GM19238 (cell line): ENCODE data around the gene PRKAG1.

ENCODE experiments used
- DNase-seq: peaks from one replicate; pipeline ENCODE4 v3.0.0; 2011; ENCODE audit warnings: low spot score; ENCODE audit not compliant: insufficient read length

Gene PRKAG1

DNA sequence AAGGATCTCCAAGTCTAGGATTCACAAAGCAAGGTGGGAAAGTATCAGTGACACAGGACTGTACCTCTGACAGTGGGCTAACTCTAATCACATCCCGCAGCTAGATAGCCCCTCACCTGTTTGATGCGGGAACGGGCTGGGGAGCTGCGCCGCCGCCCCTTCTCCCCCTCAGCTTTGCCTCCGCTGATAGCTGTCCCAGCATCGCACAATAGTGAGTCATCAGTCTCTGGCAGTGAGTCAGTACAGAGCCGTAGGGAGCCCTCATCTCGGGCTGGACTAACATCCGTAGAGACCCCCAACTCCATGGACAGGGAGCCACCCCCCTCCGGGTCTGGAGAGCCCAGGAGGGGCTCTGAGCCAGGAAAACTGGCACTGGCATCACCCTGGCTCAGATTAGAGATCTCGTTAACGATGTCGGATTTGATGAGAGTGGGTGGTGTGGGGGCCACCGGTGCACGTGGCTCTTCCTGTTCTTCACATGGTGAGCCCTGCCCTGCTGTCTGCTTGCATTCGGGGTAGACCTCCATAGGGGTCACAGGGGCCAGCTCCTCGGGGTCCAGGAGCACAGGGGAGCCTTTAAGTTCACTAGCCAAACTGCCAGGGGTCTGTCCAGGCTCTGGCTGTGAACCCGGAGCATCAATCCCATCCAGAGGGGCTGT lies 31.1 kb upstream of the PRKAG1 start:
- DNase-seq, result no peak

DNA sequence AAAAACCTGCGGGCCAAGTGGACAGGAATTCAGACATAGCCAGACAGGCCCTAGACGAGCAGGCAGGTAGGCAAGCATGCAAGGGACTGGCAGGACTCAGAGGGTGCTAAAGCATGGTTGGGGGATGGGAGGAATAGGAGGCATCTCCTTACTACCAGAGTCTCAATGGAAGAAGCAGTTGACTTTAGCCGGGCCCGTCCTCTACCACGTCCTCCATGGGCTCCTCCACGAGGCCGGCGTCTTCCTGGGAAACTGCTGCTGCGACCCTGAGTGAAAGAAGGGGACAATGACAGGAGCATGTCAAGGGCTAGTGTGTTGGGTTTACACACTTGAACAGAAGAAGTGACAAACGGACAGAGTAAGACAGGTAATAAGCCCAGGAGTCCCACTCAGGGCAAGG lies 30.4 kb upstream of the PRKAG1 start:
- no peak for DNase-seq

DNA sequence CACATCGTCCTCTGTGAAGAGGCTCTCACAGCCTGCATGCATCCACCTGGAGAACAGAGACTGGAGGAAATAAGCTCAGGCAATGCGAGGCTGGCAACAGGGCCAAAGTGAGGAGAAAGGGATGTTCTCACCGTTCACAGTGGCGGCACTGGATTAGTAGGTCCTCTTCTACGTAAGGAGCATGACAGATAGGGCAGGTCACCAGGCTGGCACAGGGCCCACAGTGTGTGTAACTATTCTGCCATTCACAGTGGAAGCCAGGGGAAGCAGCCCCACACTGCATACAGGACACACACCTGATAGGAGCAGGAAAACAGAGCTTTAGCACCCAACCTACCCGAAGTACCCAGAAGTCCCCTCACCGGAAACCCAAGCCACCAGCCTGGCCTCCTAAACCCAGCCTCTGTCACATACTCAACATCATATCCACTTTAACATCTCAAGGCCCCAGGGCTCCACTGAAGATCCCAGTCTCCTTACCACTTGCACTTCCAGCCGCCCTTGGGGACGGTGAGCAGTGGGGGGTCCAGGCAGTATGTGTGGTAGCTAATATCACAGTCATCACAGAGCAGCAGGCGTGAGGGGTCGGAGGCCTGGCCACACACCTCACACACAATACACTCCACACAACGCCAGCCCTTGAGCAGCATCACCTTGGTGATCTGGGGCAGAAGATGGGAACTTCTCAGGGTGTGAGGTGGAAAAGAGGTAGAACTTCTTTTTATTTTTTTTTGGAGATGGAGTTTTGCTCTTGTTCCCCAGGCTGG lies 27.7 kb upstream of the PRKAG1 start:
- no peak for DNase-seq

DNA sequence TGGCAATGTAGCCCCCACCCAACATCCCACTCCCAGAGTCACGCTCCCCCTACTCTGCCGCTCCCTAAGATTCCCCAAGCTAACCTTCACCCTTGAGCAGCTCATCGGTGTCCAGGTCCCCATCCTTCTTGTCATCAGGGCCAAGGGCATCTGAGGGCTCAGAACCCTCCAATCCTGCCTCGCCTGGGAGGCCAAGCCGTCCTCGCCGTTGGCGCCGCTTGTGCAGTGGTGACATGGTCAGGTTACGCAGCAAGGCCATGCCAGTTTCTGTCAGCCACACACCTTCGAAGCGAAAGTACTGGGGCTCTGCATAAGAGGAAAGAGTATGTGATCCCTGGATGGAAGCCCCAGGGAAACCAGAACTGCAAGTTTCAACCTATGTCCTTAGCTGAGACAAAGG lies 26.1 kb upstream of the PRKAG1 start:
- DNase-seq, result no peak

DNA sequence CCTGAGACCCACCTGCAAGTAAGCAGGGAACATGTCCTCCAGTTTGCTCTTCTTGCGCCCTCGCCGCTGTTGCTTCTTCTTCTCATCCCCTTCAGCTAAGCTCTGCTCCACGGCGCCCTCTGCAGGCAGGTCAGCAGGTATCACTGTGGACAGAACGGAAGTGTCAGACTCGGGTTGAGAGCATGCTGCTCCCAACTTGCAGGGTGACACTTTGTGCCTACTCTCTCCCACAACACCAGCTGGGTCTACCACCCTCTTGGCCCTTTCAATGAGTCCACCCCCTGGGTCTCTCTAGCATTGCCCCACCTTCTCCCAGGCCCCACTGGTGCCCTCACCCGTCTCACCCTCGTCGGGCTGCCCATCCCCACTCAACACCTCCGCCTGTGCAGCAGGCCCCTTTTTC lies 25.3 kb upstream of the PRKAG1 start:
- DNase-seq, result peak; percentile 73

DNA sequence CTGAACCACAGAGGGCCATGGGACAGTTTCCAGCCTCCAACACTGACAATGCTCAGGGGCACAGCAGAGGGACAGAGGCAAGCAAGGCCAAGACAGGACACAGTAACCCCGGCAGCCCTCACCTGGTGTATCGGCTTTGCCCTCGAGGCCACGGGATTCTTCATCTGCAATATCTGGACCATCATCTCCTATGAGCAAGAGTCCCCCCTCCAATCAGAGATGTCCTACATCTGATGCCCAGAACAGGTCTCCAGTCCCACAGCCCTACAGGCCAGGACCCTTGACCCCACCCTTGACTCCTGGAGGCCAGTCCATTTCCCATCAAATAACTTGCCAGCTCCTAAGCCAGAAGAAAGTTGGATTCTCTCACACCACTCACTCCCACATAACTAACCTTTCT lies 24.7 kb upstream of the PRKAG1 start:
- no peak for DNase-seq

DNA sequence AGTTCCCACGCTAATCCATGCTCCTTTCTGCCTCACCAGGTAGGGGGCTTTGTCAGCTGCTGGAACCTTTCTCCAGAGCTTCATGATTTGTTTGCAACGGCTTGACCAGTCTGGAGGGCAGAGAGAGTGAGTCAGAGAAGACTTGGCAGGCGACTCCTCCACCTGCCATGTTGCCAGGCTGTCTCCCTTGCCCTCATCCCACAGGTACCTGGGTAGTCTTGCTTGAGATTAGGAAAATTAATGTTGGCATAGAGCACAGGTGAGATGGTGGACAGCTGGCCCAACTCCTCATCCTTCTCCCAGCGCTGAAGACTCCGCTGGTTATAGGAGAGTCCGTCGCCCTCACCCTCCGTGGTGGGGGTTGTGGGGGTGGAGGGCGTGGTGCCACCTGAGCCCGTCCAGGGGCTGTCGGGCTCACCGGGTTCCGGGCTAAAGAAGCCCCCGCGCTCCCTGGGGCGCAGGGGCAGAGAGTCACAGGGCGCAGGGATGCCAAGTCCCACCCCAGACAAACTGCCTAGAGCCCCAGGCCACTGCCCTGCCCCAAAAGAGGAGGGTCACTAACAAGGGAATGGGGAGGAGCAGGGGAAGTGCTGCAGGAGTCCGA lies 23.4 kb upstream of the PRKAG1 start:
- DNase-seq, result no peak

DNA sequence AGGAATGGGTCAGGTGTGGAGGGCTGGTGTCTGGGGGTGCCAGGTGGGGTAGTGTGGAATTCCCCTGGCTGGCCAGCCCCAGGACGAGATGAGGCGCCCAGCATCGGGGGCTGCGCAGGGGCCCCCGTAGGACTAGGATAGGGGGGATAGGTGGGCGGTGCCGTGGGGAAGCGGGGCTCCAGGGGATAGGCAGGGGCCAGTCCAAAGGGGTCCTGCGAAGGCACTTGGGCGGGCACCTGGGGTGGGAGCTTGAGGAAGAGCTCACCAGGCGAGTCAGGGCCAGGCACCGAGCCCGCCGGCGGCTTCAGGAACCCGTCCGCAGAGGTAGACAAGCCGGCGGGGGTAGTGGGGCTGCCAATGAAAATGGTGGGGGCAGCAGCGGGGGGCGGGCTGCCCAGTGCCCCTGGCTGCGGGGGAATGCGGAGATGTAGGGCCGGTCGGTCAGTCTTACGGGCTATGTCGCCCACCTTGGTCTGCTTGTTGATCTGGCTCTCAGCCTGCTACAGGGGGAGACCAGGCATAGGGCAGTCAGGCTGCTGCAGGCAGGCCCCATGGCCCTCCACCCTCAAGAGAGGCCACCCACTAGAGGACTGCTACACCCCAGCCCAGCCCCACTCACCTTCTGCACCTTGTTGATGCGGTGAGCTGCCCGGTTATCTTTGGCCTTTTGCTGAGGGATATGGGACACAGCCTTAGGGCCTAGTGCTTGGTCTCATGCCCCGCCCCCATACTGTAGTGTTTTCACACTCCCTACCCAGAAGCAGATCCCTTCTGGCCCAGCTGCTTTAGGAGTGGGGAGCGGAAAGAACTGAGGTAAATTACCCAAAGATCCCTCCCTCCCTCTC lies 22.7 kb upstream of the PRKAG1 start:
- DNase-seq, result no peak

DNA sequence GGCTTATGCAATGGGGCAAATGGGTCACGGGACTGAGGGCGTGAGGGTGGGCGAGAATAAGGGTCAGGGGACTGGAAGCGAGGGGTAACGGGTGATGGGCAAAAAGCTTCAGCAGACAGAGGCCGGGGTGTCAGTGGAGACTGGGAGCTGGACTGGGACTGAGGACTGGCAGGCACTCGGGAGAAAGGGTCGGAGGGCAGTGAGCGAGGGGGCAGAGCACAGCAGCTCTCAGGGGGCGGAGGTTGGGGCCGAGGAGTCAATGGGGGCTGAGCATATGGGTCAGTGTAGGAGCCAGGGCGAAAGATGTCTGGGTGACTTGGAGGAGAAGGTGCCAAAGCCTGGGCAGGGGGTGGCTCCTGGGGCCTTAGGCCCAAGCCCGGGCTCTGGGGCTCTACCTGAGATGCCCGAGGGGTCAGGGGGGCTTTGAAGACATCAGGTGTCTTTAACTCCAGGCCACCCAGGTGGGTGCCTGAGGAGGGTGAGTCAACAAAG lies 21.8 kb upstream of the PRKAG1 start:
- no peak for DNase-seq

DNA sequence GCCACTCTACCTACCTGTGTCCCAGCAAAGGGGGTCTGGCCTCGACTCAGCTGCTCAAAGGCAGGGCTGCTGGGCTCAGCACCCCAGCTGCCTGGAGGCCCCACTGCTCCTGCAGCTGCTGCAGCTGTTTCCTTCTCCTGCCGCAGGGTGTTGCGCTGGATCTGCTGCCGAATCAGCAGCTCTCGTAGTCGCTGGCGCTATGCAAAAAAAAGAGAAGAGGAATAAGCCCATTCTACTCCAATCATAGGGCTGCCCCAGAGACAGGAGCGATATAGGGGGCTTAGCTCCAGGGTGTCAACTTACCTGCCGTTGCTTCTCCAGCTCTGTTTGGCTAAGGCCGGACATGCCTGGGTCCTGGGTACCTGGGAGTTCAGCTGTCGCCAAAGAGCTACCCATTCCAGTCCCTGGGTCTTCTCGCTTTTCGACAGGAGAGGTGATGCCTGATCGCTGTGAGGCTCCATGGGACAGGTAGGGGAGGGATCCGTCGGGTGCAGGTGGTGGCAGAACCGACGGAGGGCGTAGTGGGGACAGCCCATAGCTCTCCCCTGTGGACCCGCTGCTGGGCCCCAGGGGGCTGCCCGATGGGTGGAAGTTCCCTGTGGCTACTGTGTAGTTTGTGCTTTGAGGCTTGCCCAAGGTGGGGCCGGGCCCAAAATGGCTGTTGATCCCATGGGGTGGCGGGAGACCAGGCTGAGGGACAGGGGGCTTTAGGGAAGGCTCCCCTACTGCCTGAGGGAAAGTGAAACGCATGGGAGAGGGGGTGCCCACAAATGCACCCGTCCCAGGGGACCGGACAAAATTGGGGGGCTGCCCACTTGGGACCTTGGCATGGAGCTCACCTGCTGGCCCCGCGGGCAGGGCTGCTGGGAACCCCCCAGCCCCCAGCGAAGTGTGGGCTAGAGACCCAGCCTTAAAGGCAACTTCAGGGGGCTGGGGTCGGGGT lies 21.1 kb upstream of the PRKAG1 start:
- DNase-seq, result no peak

DNA sequence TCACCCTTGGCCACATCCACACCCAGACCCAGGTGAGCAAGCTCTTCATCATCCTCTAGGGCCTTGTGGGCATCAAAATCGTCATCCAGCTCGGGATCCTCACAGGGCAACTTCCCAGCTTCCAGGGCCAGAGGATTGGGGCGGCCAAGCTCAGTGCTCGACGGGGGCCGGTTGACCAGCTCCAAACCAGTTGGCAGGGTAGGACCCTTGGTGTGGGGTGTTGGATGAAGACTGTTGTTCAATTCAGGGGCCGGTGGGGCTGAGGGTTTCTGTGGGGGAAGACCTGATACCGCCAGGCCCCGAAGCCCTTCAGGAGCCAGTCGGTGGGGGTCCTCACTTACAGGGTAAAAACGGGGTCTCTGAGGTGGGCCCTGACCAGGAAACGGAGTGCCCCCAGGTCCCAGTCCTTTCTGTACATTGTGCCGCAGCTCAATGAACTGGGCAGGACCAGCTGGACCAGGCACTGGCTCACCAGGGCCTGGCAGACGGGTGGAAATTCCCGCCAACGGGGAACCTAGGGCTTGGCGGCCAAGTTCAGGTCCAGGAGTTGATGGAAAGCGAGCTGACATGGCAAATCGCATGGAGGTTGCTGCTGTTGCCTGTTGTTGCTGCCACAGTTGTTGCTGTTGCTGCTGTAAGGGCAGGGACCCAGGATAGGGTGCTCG lies 19.8 kb upstream of the PRKAG1 start:
- DNase-seq, result no peak

DNA sequence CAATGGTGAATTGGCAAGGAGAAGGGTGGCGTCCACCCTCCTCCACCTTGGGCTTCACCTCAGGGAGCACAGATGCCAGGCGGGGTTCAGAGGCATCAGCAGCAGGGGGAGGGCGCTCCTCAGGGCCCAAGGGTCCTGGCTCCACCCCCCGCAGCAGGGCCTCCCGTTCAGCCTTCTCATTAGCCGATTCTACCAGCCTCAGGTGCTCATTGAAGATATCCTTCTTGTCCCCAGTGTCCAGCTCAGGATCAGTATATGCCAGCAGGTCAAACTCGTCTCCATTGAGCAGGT lies 19.3 kb upstream of the PRKAG1 start:
- DNase-seq, result no peak

DNA sequence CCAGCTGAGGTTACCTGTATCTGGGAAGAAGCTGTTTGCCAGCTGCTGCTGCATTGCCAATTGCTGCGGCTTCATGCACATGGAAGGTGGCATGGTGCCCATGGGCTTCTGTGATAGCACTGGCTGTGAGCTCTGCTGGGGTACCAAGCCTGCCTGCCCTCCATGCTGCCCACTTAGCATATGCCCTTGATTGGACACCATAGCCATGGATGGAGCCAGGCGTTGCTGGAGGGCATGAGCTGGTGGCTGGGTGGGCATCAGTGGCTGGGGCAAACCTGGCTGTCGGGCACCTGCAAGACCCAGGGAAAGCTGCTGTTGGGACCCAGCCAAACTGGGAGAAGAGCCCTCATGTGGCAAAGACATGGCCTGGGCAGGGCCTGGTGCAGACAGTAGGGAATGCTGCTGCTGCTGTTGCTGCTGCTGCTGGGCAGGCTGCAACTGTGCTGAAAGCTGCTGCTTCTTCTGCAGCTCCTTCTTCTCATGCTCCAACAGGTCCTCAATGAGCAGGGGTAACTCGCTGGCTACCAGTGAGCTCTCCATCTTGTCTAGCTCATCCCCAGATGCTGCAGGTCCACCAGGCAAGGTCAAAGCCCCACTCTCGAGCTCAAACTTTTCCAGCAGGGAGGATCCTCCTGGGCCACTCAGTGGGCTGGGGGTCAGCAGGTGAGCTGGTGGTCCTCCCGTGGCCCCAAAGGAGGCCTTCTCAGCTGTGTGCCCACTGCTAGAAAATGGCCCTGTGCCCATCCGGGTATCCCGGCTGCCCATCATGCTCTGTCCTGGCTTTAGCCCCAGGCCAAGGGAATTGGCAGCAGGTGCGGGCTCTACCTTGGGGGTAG lies 18.8 kb upstream of the PRKAG1 start:
- DNase-seq, result no peak

DNA sequence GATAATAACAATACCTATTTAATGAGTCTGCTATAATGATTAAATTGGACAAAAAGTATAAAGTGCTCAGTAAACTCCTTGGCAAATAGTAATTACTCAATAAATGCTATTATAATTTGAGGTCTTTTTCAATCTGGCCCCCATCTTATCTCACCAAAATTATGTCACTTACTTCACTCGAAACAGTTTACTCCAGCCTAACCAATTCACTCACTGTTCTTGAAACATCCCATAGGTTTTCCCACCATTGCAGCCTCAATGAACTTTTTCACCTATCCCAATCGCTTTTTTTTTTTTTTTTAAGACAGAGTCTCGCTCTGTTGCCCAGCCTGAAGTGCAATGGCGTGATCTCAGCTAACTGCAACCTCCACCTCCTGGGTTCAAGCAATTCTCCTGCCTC lies 17.5 kb upstream of the PRKAG1 start:
- no peak for DNase-seq

DNA sequence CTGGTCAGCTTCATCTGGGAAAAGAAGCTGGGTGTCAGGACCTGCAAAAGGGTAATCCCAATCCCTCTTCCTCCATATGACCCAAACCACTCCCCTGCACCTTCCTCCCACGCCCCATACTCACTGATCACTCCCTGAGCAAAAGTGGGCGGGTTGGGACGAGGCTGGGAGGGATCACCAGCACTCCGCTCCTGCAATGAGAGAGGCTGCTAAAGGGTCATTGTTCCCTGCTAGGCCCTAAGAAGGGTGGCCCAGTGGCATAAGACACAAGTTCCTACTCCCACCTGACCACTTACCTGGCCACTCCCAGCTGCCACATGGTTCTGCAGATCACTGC lies 15.7 kb upstream of the PRKAG1 start:
- DNase-seq, result no peak

DNA sequence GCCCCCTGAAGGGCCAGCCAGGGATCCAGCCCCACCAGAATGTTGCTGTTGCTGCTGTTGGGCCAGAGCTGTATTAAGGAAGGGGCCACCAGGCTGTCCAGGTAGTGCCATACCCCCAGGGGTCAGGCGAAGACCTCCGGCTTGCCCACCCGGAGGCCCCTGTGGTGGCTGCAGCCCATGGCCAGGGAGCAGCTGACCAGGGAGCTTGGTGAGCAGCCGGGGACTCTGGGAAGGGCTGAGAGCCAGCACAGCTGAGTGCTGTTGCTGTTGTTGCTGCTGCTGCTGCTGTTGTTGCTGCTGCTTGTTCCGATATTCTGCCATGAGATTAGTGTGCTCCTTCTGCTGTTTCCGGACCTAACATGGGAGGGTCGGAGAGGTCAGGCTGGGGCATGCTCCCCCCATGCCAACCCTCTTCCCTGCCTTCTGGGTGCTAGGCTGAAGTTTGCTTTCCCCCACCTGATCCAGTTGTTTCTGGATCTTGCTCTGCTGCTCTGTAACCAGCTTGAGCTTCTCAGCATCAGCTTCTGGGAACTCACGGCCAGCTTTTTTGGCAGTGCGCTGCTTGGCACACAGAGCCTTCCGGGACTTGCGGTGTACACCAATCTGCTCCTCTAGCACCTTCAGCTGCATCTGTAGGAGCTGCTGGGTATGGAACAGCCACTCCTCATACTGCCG lies 15.2 kb upstream of the PRKAG1 start:
- no peak for DNase-seq

DNA sequence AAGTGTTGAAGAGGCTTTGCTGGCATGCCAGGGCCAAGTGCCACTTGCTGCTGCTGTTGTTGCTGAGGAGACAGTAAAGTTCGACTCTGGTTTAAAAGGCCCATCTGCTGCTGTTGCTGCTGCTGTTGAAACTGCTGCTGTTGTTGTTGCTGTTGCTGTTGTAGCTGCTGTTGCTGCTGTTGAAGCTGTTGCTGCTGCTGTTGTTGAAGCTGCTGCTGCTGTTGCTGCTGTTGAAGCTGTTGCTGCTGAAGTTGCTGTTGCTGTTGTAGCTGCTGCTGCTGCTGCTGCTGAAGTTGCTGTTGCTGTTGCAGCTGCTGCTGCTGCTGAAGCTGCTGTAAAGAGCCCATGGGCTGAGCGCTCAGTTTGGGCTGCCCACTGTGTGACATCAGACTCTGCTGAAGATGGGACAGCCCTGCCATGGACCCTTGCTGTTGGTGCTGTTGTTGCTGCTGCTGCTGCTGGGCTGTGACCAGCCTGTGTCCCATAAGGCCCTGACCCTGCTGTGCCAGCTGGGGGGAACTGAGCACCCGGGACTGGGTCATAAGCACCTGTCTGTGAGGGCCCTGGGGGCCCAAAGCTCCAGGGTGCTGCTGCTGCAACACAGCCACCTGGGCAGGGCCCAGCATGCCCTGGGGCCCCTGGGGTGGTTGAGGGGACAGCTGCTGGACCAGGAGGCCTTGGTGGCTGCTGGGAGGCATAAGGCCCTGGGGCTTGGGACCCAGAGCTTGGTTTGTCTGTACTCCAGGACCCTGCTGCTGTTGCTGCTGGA lies 14.3 kb upstream of the PRKAG1 start:
- no peak for DNase-seq

DNA sequence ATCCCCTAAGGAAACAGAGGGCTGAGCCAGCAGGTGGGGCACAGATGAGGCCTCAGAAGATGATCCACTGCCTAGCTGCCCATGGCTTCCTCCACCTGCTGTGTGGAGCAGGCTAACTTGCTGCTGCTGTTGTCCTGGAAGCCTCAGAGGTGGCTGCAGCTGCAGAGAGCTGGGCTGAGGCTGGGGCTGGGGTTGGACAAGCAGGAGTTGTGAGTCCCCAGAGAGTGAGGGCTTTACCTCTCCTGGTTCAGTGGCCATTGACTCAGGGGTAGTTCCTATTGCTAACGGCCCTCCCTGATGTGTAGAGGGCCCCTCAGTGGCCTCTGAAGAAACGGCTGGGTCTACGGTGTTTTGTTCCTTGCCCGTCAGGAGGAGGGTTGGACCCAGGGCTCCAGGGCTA lies 13.7 kb upstream of the PRKAG1 start:
- DNase-seq, result no peak
